HL-60 (cell line): ENCODE measurements around the gene SMC1B.

Source experiments
- CTCF ChIP-seq: IDR thresholded peaks from one replicate; pipeline ENCODE4 v1.5.1; 2011; ENCODE audit warnings: low read length, control low read depth, inconsistent platforms; ENCODE audit not compliant: insufficient read depth
- GABPA ChIP-seq: IDR thresholded peaks from 2 replicates; pipeline ENCODE4 v1.6.1; 2012; ENCODE audit warnings: low read depth
- POLR2AphosphoS5 ChIP-seq: IDR thresholded peaks from 2 replicates; pipeline ENCODE4 v1.6.1; 2012; ENCODE audit warnings: low read depth
- REST ChIP-seq: IDR thresholded peaks from 2 replicates; pipeline ENCODE4 v1.6.1; 2012; ENCODE audit warnings: low read depth; ENCODE audit not compliant: insufficient replicate concordance

GRCh38 chr22:45334528-45334927 lies 78.9 kb downstream of the SMC1B start:
- TF ChIP-seq POLR2AphosphoS5 (no peak), CTCF (no peak), REST (no peak), GABPA (no peak)
